Upper lobe of left lung (tissue), 4 donors: ENCODE data around the gene TBX15.

Source experiments
- CTCF ChIP-seq, 6 experiments: fragments of 450-650 bp in 4 of 6; fragments of 200-600 bp in 2 of 6; sonication (generic) in 2 of 6; IDR thresholded peaks; one replicate each; pipeline ENCODE4 v1.5.1; 2016 to 2019; ENCODE audit warnings: antibody characterized with exemption in 6 of 6
- EP300 ChIP-seq, 4 donors: sonication (generic); formaldehyde crosslinking; IDR thresholded peaks; one replicate each; pipeline ENCODE4 v1.5.1; 2017; ENCODE audit warnings: antibody characterized with exemption in 4 of 4, control low read depth in 2 of 4
- POLR2A ChIP-seq, 4 donors: fragments of 450-650 bp; IDR thresholded peaks; one replicate each; pipeline ENCODE4 v1.5.1; 2016 to 2017; ENCODE audit warnings: antibody characterized with exemption in 4 of 4, mild to moderate bottlenecking in 2 of 4

DNA sequence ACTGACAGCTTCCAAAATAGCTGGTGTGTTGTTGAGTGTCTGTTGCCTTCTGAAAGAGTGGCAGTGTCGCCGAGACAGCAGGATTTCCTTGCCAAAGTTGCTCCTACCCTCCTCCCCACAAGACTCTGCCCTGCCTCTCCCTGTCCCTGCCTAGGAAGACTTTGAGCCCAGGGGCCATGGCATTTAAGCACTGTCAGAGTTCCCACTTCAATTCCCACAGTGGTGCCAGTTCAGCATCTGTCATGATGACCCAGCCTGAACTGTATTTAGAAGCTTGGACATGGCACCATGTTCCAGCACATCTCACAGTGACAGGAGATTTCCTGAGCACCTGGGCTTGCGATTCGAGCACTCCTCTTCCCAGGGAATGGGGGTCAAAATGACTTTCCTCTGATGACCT is 43.6 kb downstream of the TBX15 start:
- TF ChIP-seq EP300 (IDR thresholded peaks at IDR 0.05) (no peak), CTCF (IDR thresholded peaks at IDR 0.05) (no peak), POLR2A (IDR thresholded peaks at IDR 0.05) (no peak)
